WTC11 (cell line): Measurements from ENCODE around the gene TSPAN2. TPM values are rescaled to one million over a fixed set of nuclear protein-coding genes. Genes with fewer than 3 reads are reported as not detected.

ENCODE experiments used
- ATAC-seq: fragments of 200-7000 bp; cut with Tn5 transposase; 2 replicates; pipeline ENCODE4 v1.10.0; 2021; ENCODE audit warnings: mild to moderate bottlenecking, moderate library complexity
- CTCF ChIA-PET: fragments of 300-600 bp; sonication (Branson Sonifier 250); formaldehyde crosslinking; loops from one replicate; lab custom pipeline; 2021; ENCODE audit warnings: antibody characterized with exemption; lab: Charles Lee
- POLR2A ChIA-PET: fragments of 350-600 bp; sonication (Branson Sonifier 250); formaldehyde crosslinking; loops from one replicate; lab custom pipeline; 2021; ENCODE audit warnings: antibody characterized with exemption; lab: Charles Lee
- DNase-seq: peaks from one replicate; pipeline ENCODE4 v3.0.0; 2021; ENCODE audit warnings: low spot score
- H3K27ac Mint-ChIP-seq: 2 replicates; pipeline ENCODE4 v1.8.0; 2021; ENCODE audit warnings: mixed read lengths
- H3K27me3 Mint-ChIP-seq: 2 replicates; pipeline ENCODE4 v1.8.0; 2021; ENCODE audit warnings: low read depth, mild to moderate bottlenecking, moderate library complexity, mixed read lengths
- H3K36me3 Mint-ChIP-seq: 2 replicates; pipeline ENCODE4 v1.8.0; 2021; ENCODE audit warnings: mixed read lengths
- H3K4me1 Mint-ChIP-seq: 2 replicates; pipeline ENCODE4 v1.8.0; 2022; ENCODE audit warnings: mixed read lengths
- H3K4me3 Mint-ChIP-seq: 2 replicates; pipeline ENCODE4 v1.8.0; 2021; ENCODE audit warnings: mild to moderate bottlenecking, moderate library complexity, mixed read lengths
- H3K9me3 Mint-ChIP-seq: 2 replicates; pipeline ENCODE4 v1.8.0; 2021; ENCODE audit warnings: mixed read lengths
- ATF3 ChIP-seq: sonication (generic); formaldehyde crosslinking; conservative IDR thresholded peaks from 2 replicates; pipeline ENCODE4 v1.8.1; 2022; ENCODE audit warnings: mild to moderate bottlenecking, missing genetic modification reagents
- CBFB ChIP-seq: sonication (generic); formaldehyde crosslinking; IDR thresholded peaks from 2 replicates; pipeline ENCODE4 v1.8.1; 2022; ENCODE audit warnings: mild to moderate bottlenecking, low read depth, missing genetic modification reagents
- GABPB1 ChIP-seq: sonication (generic); formaldehyde crosslinking; IDR thresholded peaks from 2 replicates; pipeline ENCODE4 v1.8.1; 2023; ENCODE audit warnings: mild to moderate bottlenecking, missing genetic modification reagents
- GRHL2 ChIP-seq: fragments of 250-450 bp; sonication (Bioruptor Pico); IDR thresholded peaks from 2 replicates; pipeline ENCODE4 v1.8.0; 2022; ENCODE audit warnings: mild to moderate bottlenecking, moderate library complexity; ENCODE audit not compliant: insufficient replicate concordance, severe bottlenecking
- IRF1 ChIP-seq: sonication (generic); formaldehyde crosslinking; IDR thresholded peaks from 2 replicates; pipeline ENCODE4 v1.8.0; 2023; ENCODE audit warnings: missing genetic modification reagents
- NFYB ChIP-seq: sonication (generic); formaldehyde crosslinking; conservative IDR thresholded peaks from 2 replicates; pipeline ENCODE4 v1.8.0; 2022; ENCODE audit warnings: low read depth, missing genetic modification reagents
- NR1H2 ChIP-seq: sonication (generic); formaldehyde crosslinking; IDR thresholded peaks from 2 replicates; pipeline ENCODE4 v1.9.0; 2021; ENCODE audit warnings: mild to moderate bottlenecking, moderate library complexity, missing genetic modification reagents
- SMAD3 ChIP-seq: sonication (generic); formaldehyde crosslinking; IDR thresholded peaks from 2 replicates; pipeline ENCODE4 v1.8.0; 2022; ENCODE audit warnings: missing genetic modification reagents, mild to moderate bottlenecking, borderline replicate concordance
- SOX15 ChIP-seq: fragments of 250-450 bp; sonication (Bioruptor Pico); IDR thresholded peaks from 2 replicates; pipeline ENCODE4 v1.9.0; 2021; ENCODE audit warnings: mild to moderate bottlenecking
- total RNA-seq: library from RNA; stranded (reverse); gene quantifications from 3 replicates; pipeline ENCODE4 v1.2.3, GENCODE V29; 2021

Gene TSPAN2
- total RNA-seq, 1 experiment from 2014 or later, result 12.0 TPM

- no peak for DNase-seq
- TF ChIP-seq GABPB1, result no peak
- no peak for TF ChIP-seq SOX15 (CRISPR knock-in tag)
- TF ChIP-seq GRHL2 (CRISPR knock-in tag), result no peak
- no peak for TF ChIP-seq ATF3 (CRISPR knock-in tag)
- no peak for TF ChIP-seq CBFB
- no peak for TF ChIP-seq NFYB
- no peak for TF ChIP-seq IRF1 (CRISPR knock-in tag)
- TF ChIP-seq NR1H2 (CRISPR knock-in tag), result no peak
- TF ChIP-seq SMAD3 (CRISPR knock-in tag), result no peak
- no peak for ATAC-seq
- no peaks in the 10 kb centered on the region for H3K4me1 Mint-ChIP-seq
- H3K9me3 Mint-ChIP-seq, result peaks cover 28% of the 10 kb centered on the region
- peaks cover 3% of the 10 kb centered on the region; the same call in 1 of the 2 replicates for H3K27me3 Mint-ChIP-seq
- H3K27ac Mint-ChIP-seq, result no peak overlapping the region
- POLR2A ChIA-PET, result no interaction called here
- H3K36me3 Mint-ChIP-seq, result no peaks in the 10 kb centered on the region
- H3K4me3 Mint-ChIP-seq, result no peak overlapping the region
- CTCF ChIA-PET, result interaction anchor here (1.3 kb wide), 1 partner anchor 47 kb away, joined by 3 read pairs; no protein-coding TSS in a partner anchor
Measured at GRCh38 chr1:115006191-115006590, 83.1 kb downstream of the TSPAN2 start.

Other genes with a start within 250 kb of the TSPAN2 start
- 0.34 TPM in 1 of 3 replicates, not detected in the others for gene SYCP1, start 234.6 kb downstream of the TSPAN2 start, total RNA-seq
- not detected in 3 replicates for gene TSHB, start 59.7 kb downstream of the TSPAN2 start, total RNA-seq
- 0.25 to 0.55 TPM (median 0.53 TPM) in 3 replicates for gene NGF, start 248.7 kb upstream of the TSPAN2 start, total RNA-seq